Fibroblast of peridontal ligament (primary cell): ENCODE data around the gene ZNF8.
A peak's percentile ranks its signal among the peaks of the same experiment; 100 is the strongest.

ENCODE experiments used
- DNase-seq: peaks from one replicate; pipeline ENCODE4 v3.0.0-alpha.2; 2010; ENCODE audit errors: extremely low read depth

ZNF8 gene

GRCh38 chr19:58296104-58296503 is 17.3 kb downstream of the ZNF8 start:
- peak; percentile 2 for DNase-seq

- DNase-seq, result no peak
These were observed 21.9 kb downstream of the ZNF8 start for GRCh38 chr19:58300620-58301019.

GRCh38 chr19:58304255-58304654 is 25.5 kb downstream of the ZNF8 start:
- DNase-seq, result no peak

- no peak for DNase-seq
These were observed 26.0 kb downstream of the ZNF8 start for GRCh38 chr19:58304748-58305064.

- peak; percentile 94 for DNase-seq
These were observed 26.5 kb downstream of the ZNF8 start, which contains the start of gene ERVK3-1 for GRCh38 chr19:58305065-58305931. Gene ERVK3-1, plus strand, starts transcription at chr19:58305377. Its CDS starts 6,792 bp downstream, at chr19:58312169.

- peak; percentile 8 for DNase-seq
These were observed 27.2 kb downstream of the ZNF8 start for GRCh38 chr19:58305932-58306323.

- DNase-seq, result no peak
These were observed 29.0 kb downstream of the ZNF8 start for GRCh38 chr19:58307736-58308135.

- DNase-seq, result peak; percentile 12
These were observed 31.9 kb downstream of the ZNF8 start for GRCh38 chr19:58310685-58311084.

- no peak for DNase-seq
These were observed 32.6 kb downstream of the ZNF8 start for GRCh38 chr19:58311345-58311865.

GRCh38 chr19:58315580-58315979 is 36.8 kb downstream of the ZNF8 start:
- no peak for DNase-seq

- peak; percentile 63 for DNase-seq
These were observed 38.8 kb downstream of the ZNF8 start for GRCh38 chr19:58317476-58318072.

- no peak for DNase-seq
These were observed 39.5 kb downstream of the ZNF8 start for GRCh38 chr19:58318297-58318696.

GRCh38 chr19:58319241-58319640 is 40.5 kb downstream of the ZNF8 start:
- no peak for DNase-seq

- no peak for DNase-seq
These were observed 46.7 kb downstream of the ZNF8 start for GRCh38 chr19:58325311-58326022.

GRCh38 chr19:58326501-58326913 is 47.8 kb downstream of the ZNF8 start:
- DNase-seq, result no peak

GRCh38 chr19:58326914-58327726 is 48.4 kb downstream of the ZNF8 start, which contains the start of gene ZSCAN22:
Gene ZSCAN22, plus strand, starts transcription at chr19:58326994. Its CDS starts 7,809 bp downstream, at chr19:58334803.
- DNase-seq, result peak; percentile 94

- DNase-seq, result no peak
These were observed 50.2 kb downstream of the ZNF8 start for GRCh38 chr19:58328999-58329398.

- DNase-seq, result peak; percentile 75
These were observed 51.7 kb downstream of the ZNF8 start for GRCh38 chr19:58330458-58330857.

GRCh38 chr19:58332697-58333096 is 53.9 kb downstream of the ZNF8 start:
- DNase-seq, result no peak

GRCh38 chr19:58334691-58335249 is 56.0 kb downstream of the ZNF8 start:
- no peak for DNase-seq

- no peak for DNase-seq
These were observed 56.9 kb downstream of the ZNF8 start for GRCh38 chr19:58335630-58336029.
